Measurements from ENCODE around the gene CACNA2D2.

DNA sequence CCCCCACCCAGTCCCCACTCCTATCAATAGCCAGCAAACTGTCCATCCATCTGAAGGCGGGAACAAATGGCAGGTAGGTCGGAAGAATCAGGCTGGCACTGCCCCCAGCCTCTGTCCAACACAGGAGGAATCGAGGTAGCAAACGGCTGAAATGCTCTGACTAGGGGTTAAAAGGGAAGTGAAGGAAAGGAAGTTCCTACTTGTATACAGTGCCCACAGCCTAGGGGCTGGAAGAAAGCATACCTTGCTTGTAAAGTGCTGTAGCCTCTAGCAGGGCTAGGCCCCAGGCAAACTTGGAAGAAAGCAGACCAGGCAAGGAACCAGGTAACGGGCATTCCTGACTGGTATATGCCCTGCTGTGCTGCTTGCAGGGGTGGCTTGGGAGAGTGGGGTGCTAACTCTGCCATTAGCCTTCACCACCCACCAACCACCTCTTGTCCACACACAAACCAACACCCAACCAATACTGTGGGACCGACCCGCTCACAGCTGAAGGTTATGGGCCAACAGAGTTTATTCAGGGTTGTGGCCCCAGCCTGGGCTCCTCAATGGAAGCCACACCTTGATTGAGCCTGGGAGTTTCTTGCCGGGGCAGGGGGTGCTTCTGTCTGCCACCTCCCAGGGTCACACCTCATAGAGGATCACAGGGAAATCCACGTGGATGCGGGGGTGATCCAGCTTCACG, 177.8 kb downstream of the CACNA2D2 start:
- TF ChIP-seq, protein P1, sequence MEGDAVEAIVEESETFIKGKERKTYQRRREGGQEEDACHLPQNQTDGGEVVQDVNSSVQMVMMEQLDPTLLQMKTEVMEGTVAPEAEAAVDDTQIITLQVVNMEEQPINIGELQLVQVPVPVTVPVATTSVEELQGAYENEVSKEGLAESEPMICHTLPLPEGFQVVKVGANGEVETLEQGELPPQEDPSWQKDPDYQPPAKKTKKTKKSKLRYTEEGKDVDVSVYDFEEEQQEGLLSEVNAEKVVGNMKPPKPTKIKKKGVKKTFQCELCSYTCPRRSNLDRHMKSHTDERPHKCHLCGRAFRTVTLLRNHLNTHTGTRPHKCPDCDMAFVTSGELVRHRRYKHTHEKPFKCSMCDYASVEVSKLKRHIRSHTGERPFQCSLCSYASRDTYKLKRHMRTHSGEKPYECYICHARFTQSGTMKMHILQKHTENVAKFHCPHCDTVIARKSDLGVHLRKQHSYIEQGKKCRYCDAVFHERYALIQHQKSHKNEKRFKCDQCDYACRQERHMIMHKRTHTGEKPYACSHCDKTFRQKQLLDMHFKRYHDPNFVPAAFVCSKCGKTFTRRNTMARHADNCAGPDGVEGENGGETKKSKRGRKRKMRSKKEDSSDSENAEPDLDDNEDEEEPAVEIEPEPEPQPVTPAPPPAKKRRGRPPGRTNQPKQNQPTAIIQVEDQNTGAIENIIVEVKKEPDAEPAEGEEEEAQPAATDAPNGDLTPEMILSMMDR (IDR thresholded peaks at IDR 0.05; ENCODE audit: poor library complexity): no peak
- no peak for TF ChIP-seq EZH2phosphoT487 (IDR thresholded peaks at IDR 0.05; ENCODE audit: low read depth, severe bottlenecking, unreplicated experiment)
- no peak for TF ChIP-seq EZH2 (IDR thresholded peaks at IDR 0.05; ENCODE audit: borderline replicate concordance)
